Naive thymus-derived CD4-positive, alpha-beta T cell (primary cell): Measurements from ENCODE around the gene PELI1. TPM values are rescaled to one million over a fixed set of nuclear protein-coding genes. Genes with fewer than 3 reads are reported as not detected.
A peak's percentile ranks its signal among the peaks of the same experiment; 100 is the strongest.

ENCODE experiments used
- ATAC-seq: fragments of 150-1000 bp; cut with Tn5 transposase; 2 replicates; pipeline ENCODE4 v1.10.0; 2021; ENCODE audit warnings: mild to moderate bottlenecking, moderate library complexity
- CTCF ChIA-PET: fragments of 350-600 bp; sonication (Branson Sonifier 250); formaldehyde crosslinking; loops from one replicate; lab custom pipeline; 2021; ENCODE audit warnings: antibody characterized with exemption; lab: Charles Lee
- POLR2A ChIA-PET: fragments of 350-600 bp; sonication (Branson Sonifier 250); formaldehyde crosslinking; loops from one replicate; lab custom pipeline; 2021; ENCODE audit warnings: antibody characterized with exemption, inconsistent platforms; lab: Charles Lee
- DNase-seq, 9 donors: peaks; one replicate each; pipeline versions ENCODE4 v3.0.0 to v3.0.0-alpha.2; 2020 to 2022; ENCODE audit warnings: mixed read lengths in 1 of 9
- H3K27ac ChIP-seq: one replicate; pipeline ENCODE4 v1.7.0; 2013; ENCODE audit warnings: mild to moderate bottlenecking, low read depth, low read length, moderate library complexity
- H3K27me3 ChIP-seq, 2 donors: one replicate each; pipeline ENCODE4 v1.7.0; 2013; ENCODE audit warnings: low read length in 2 of 2, mild to moderate bottlenecking in 2 of 2, moderate library complexity in 2 of 2; ENCODE audit not compliant: control insufficient read depth in 2 of 2, insufficient read depth in 2 of 2
- H3K36me3 ChIP-seq, 3 experiments: 1 replicate in 2 of 3; 2 replicates in 1 of 3; pipeline ENCODE4 v1.7.0; 2013; ENCODE audit warnings: low read length in 3 of 3, mild to moderate bottlenecking in 3 of 3, moderate library complexity in 1 of 3; ENCODE audit not compliant: insufficient read depth in 3 of 3, control insufficient read depth in 2 of 3
- H3K4me1 ChIP-seq, 2 donors: one replicate each; pipeline ENCODE4 v1.7.0; 2013; ENCODE audit warnings: low read length in 2 of 2, mild to moderate bottlenecking in 2 of 2, moderate library complexity in 1 of 2; ENCODE audit not compliant: control insufficient read depth in 2 of 2, insufficient read depth in 2 of 2
- H3K4me3 ChIP-seq: 2 replicates; pipeline ENCODE4 v1.7.0; 2013; ENCODE audit warnings: mild to moderate bottlenecking, low read length
- H3K9me3 ChIP-seq, 3 experiments: 1 replicate in 2 of 3; 2 replicates in 1 of 3; pipeline ENCODE4 v1.7.0; 2013; ENCODE audit warnings: low read length in 3 of 3; ENCODE audit not compliant: control insufficient read depth in 2 of 3
- H3K27ac Mint-ChIP-seq, 9 donors: one replicate each; pipeline ENCODE4 v1.8.0; 2020 to 2022; ENCODE audit warnings: mixed read lengths in 9 of 9, mild to moderate bottlenecking in 8 of 9, moderate library complexity in 5 of 9, inconsistent platforms in 2 of 9
- H3K27me3 Mint-ChIP-seq, 5 donors: one replicate each; pipeline ENCODE4 v1.8.0; 2021 to 2022; ENCODE audit warnings: mixed read lengths in 5 of 5, mild to moderate bottlenecking in 1 of 5
- H3K36me3 Mint-ChIP-seq, 5 donors: one replicate each; pipeline ENCODE4 v1.8.0; 2020 to 2022; ENCODE audit warnings: mixed read lengths in 5 of 5, mild to moderate bottlenecking in 3 of 5, inconsistent platforms in 1 of 5
- H3K4me1 Mint-ChIP-seq, 7 donors: one replicate each; pipeline ENCODE4 v1.8.0; 2020 to 2022; ENCODE audit warnings: mixed read lengths in 7 of 7, mild to moderate bottlenecking in 3 of 7, inconsistent platforms in 1 of 7
- H3K4me3 Mint-ChIP-seq, 10 donors: one replicate each; pipeline ENCODE4 v1.8.0; 2020 to 2022; ENCODE audit warnings: mild to moderate bottlenecking in 10 of 10, mixed read lengths in 10 of 10, moderate library complexity in 6 of 10, inconsistent platforms in 2 of 10
- H3K9me3 Mint-ChIP-seq, 11 donors: one replicate each; pipeline ENCODE4 v1.8.0; 2020 to 2022; ENCODE audit warnings: mixed read lengths in 11 of 11, mild to moderate bottlenecking in 4 of 11, inconsistent platforms in 1 of 11, moderate library complexity in 1 of 11
- intact Hi-C, 2 donors: fragments of 100-400 bp; cut with micrococcal nuclease; formaldehyde crosslinking; loops; one replicate each; pipeline ENCODE4 v1.15.1; 2023
- polyA plus RNA-seq, 2 donors: library from polyadenylated mRNA; unstranded; fragments of 300-500 nt; fragmentation: Illumina TruSeq; gene quantifications; one replicate each; pipeline ENCODE4 v1.2.3, GENCODE V29; 2021
- total RNA-seq, 6 experiments: library from RNA in 5 of 6; stranded (reverse) in 5 of 6; gene quantifications; 1 replicate in 5 of 6; 2 replicates in 1 of 6; pipeline ENCODE4 v1.2.3 and lab custom pipeline; 2021 to 2026

PELI1 gene
- total and polyA plus RNA-seq, 7 experiments from 2014 or later = 12.3 to 170 (median 52.3) TPM

GRCh38 chr2:64133354-64133753 lies 10.9 kb downstream of the PELI1 start:
- no peak for ATAC-seq
- intact Hi-C loops = no loop called here
- no peak overlapping the region for H3K4me3 ChIP-seq
- no peak overlapping the region for H3K27ac ChIP-seq
- no peaks in the 10 kb centered on the region for H3K9me3 ChIP-seq
- no peaks in the 10 kb centered on the region for H3K36me3 ChIP-seq
- Mint-ChIP-seq H3K4me1 (peaks cover 46 to 89% (median 85%) of the 10 kb centered on the region in 7 donors), H3K9me3 (peaks cover 0 to 2% (median 0%) of the 10 kb centered on the region in 11 donors), H3K36me3 (peaks cover 0 to 22% (median 0%) of the 10 kb centered on the region in 5 donors), H3K4me3 (peak overlapping the region in 1 of 10 donors; percentile 2), H3K27ac (peak overlapping the region in 2 of 9 donors; percentile 1 to 68), H3K27me3 (no peaks in the 10 kb centered on the region)
- ChIA-PET POLR2A (interaction anchor here (1.2 to 3.6 kb wide), 3 partner anchors 9 to 95 kb away, joined by 4 to 25 read pairs (median 5); no protein-coding TSS in a partner anchor), CTCF (interaction anchor here (1.7 kb wide), 2 partner anchors 9 to 194 kb away, joined by 5 to 7 read pairs; no protein-coding TSS in a partner anchor)
- H3K27me3 ChIP-seq = no peaks in the 10 kb centered on the region
- DNase-seq = no peak
- H3K4me1 ChIP-seq = peaks cover 4 to 46% of the 10 kb centered on the region in 2 donors

DNA sequence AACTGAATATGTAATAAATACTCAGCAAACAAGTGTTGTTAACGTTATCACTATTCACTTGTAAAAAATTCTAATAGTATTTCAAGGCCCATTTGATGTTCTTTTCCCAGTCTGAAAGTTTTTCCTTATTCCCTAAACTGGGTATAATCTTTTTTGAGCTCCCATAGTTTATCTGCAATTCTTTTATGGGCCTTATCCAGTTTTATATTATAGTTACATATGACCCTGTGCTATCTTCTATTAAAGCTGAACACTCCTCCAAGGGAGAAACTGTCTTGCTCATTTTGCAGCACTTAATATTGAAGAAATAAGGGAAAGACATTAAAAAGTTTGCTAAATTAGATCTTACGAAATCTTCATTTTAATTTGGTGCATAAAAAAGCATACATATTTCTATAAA lies 13.9 kb downstream of the PELI1 start:
- no peak for DNase-seq
- Histone ChIP-seq H3K4me3 (no peak overlapping the region), H3K4me1 (peaks cover 3 to 28% of the 10 kb centered on the region in 2 donors), H3K9me3 (no peaks in the 10 kb centered on the region), H3K27me3 (peaks cover 0 to 2% of the 10 kb centered on the region in 2 donors), H3K27ac (no peak overlapping the region), H3K36me3 (no peaks in the 10 kb centered on the region)
- no peaks in the 10 kb centered on the region for H3K27me3 Mint-ChIP-seq
- no peaks in the 10 kb centered on the region for H3K9me3 Mint-ChIP-seq
- POLR2A ChIA-PET = interaction anchor here (0.6 to 1.0 kb wide), 3 partner anchors 16 to 118 kb away, joined by 3 to 4 read pairs (median 3); no protein-coding TSS in a partner anchor
- H3K4me3 Mint-ChIP-seq = peak overlapping the region in 2 of 10 donors; percentile 24 to 37
- H3K4me1 Mint-ChIP-seq = peaks cover 39 to 87% (median 72%) of the 10 kb centered on the region in 7 donors
- intact Hi-C loops = no loop called here
- CTCF ChIA-PET = interaction anchor here (0.6 to 1.2 kb wide), 2 partner anchors 26 to 27 kb away, joined by 3 read pairs; no protein-coding TSS in a partner anchor
- H3K27ac Mint-ChIP-seq = peak overlapping the region in 1 of 9 donors; percentile 72
- H3K36me3 Mint-ChIP-seq = peaks cover 0 to 19% (median 0%) of the 10 kb centered on the region in 5 donors
- no peak for ATAC-seq

GRCh38 chr2:64128943-64129391 lies 15.3 kb downstream of the PELI1 start:
- H3K4me3 Mint-ChIP-seq = peak overlapping the region in 4 of 10 donors; percentile 0 to 58 (median 27)
- CTCF ChIA-PET = interaction anchor here (1.0 kb wide), 1 partner anchor 79 kb away, joined by 4 read pairs; no protein-coding TSS in a partner anchor
- no peaks in the 10 kb centered on the region for H3K36me3 ChIP-seq
- peak overlapping the region in 4 of 9 donors; percentile 8 to 52 (median 31) for H3K27ac Mint-ChIP-seq
- DNase-seq (no peak), ATAC-seq (no peak)
- H3K4me1 ChIP-seq = peaks cover 0 to 16% of the 10 kb centered on the region in 2 donors
- intact Hi-C loops = loop anchor here in 1 of 2 donors (1.0 to 2.0 kb wide), 2 partner anchors 14 to 15 kb away; no protein-coding TSS in a partner anchor
- POLR2A ChIA-PET = no interaction called here
- H3K4me1 Mint-ChIP-seq = peaks cover 33 to 86% (median 72%) of the 10 kb centered on the region in 7 donors
- H3K27me3 Mint-ChIP-seq = no peaks in the 10 kb centered on the region
- H3K36me3 Mint-ChIP-seq = peaks cover 0 to 20% (median 5%) of the 10 kb centered on the region in 5 donors
- peaks cover 0 to 2% of the 10 kb centered on the region in 2 donors for H3K27me3 ChIP-seq
- H3K9me3 ChIP-seq = no peaks in the 10 kb centered on the region
- H3K27ac ChIP-seq = no peak overlapping the region
- no peaks in the 10 kb centered on the region for H3K9me3 Mint-ChIP-seq
- H3K4me3 ChIP-seq = no peak overlapping the region

DNA sequence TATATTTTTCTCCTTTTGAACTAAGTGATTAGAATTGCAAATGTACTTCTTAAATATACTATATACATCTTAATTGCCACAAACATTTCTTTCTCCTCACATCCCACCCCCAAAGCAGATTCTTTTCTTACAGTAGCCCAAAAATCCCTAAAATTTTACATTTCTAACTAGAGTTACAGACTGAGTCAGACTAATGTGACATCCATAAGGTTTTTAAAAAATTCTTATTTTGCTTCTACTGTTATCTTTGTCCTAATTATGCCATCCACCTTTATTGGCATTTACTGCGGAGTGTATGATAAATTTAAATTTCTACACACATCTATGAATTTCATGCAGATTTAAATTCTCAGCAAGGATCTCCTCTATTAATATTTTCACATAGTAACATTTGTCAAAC lies 15.8 kb downstream of the PELI1 start:
- intact Hi-C loops = loop anchor here in 1 of 2 donors (1.0 to 2.0 kb wide), 2 partner anchors 14 kb away; no protein-coding TSS in a partner anchor
- Histone ChIP-seq H3K36me3 (no peaks in the 10 kb centered on the region), H3K4me1 (peaks cover 0 to 11% of the 10 kb centered on the region in 2 donors), H3K9me3 (no peaks in the 10 kb centered on the region), H3K27ac (no peak overlapping the region), H3K4me3 (no peak overlapping the region), H3K27me3 (peaks cover 0 to 2% of the 10 kb centered on the region in 2 donors)
- Mint-ChIP-seq H3K9me3 (no peaks in the 10 kb centered on the region), H3K36me3 (peaks cover 0 to 23% (median 10%) of the 10 kb centered on the region in 5 donors), H3K4me3 (peak overlapping the region in 2 of 10 donors; percentile 25 to 29), H3K27me3 (no peaks in the 10 kb centered on the region), H3K27ac (peak overlapping the region in 2 of 9 donors; percentile 26 to 52), H3K4me1 (peaks cover 31 to 87% (median 75%) of the 10 kb centered on the region in 7 donors)
- POLR2A ChIA-PET = interaction anchor here (1.3 kb wide), 1 partner anchor 15 kb away, joined by 3 read pairs; no protein-coding TSS in a partner anchor
- DNase-seq (no peak), ATAC-seq (no peak)
- CTCF ChIA-PET = interaction anchor here (1.0 kb wide), 1 partner anchor 79 kb away, joined by 4 read pairs; no protein-coding TSS in a partner anchor

DNA sequence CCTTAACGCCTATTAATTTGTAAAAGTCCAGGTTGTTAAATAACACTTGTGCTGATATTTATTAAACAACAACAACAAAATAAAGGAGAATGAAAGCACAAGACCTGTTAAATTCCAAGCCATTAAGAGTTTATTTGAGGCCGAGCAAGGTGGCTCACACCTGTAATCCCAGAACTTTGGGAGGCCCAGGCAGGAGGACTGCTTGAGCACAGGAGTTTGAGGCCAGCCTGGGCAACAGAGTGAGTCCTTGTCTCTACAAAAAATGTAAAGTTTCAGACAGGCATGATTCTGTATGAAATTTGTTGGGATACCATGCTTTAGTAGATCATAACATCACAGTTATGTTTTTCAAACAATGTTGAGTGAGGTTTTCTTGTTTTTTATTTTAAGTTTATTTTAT lies 17.1 kb downstream of the PELI1 start:
- H3K9me3 Mint-ChIP-seq = no peaks in the 10 kb centered on the region
- ChIA-PET POLR2A (no interaction called here), CTCF (no interaction called here)
- no peak overlapping the region for H3K4me3 ChIP-seq
- ATAC-seq = no peak
- DNase-seq = no peak
- intact Hi-C loops = loop anchor here in 1 of 2 donors (1.0 kb wide), 1 partner anchor 8 kb away; no protein-coding TSS in a partner anchor
- H3K27me3 Mint-ChIP-seq = no peaks in the 10 kb centered on the region
- H3K36me3 ChIP-seq = no peaks in the 10 kb centered on the region
- peaks cover 0 to 9% of the 10 kb centered on the region in 2 donors for H3K4me1 ChIP-seq
- peak overlapping the region in 1 of 9 donors; percentile 3 for H3K27ac Mint-ChIP-seq
- H3K27me3 ChIP-seq = peaks cover 0 to 2% of the 10 kb centered on the region in 2 donors
- peaks cover 0 to 23% (median 13%) of the 10 kb centered on the region in 5 donors for H3K36me3 Mint-ChIP-seq
- H3K27ac ChIP-seq = no peak overlapping the region
- H3K4me3 Mint-ChIP-seq = peak overlapping the region in 1 of 10 donors; percentile 20
- peaks cover 28 to 86% (median 73%) of the 10 kb centered on the region in 7 donors for H3K4me1 Mint-ChIP-seq
- H3K9me3 ChIP-seq = no peaks in the 10 kb centered on the region

DNA sequence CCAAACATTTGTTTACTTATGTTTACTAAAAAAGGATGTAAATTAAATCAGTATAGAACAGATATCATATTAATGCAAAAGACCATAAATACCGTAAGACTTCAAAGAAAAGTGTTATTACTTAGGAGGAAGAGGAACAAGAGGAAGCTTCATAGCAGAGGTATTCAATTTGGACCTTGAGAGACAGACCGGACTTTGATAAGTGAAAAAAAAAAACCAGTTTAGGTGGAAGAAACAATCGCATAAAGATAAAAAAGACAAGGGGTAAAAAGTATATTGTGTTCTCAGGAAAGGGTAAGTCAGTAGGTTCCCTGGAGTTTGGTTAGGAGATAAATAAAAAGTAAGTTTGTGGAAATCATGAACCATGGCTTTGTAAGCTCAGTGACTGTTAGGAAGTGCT lies 17.6 kb downstream of the PELI1 start:
- no peak overlapping the region for H3K27ac ChIP-seq
- peaks cover 0 to 2% of the 10 kb centered on the region in 2 donors for H3K27me3 ChIP-seq
- H3K4me3 Mint-ChIP-seq = peak overlapping the region in 3 of 10 donors; percentile 14 to 49 (median 21)
- ATAC-seq = no peak
- no peaks in the 10 kb centered on the region for H3K27me3 Mint-ChIP-seq
- ChIA-PET POLR2A (interaction anchor here (0.7 kb wide), 1 partner anchor 75 kb away, joined by 3 read pairs; no protein-coding TSS in a partner anchor), CTCF (no interaction called here)
- H3K4me3 ChIP-seq = no peak overlapping the region
- no peaks in the 10 kb centered on the region for H3K9me3 ChIP-seq
- DNase-seq = no peak
- peaks cover 0 to 22% (median 14%) of the 10 kb centered on the region in 5 donors for H3K36me3 Mint-ChIP-seq
- H3K36me3 ChIP-seq = no peaks in the 10 kb centered on the region
- H3K27ac Mint-ChIP-seq = peak overlapping the region in 4 of 9 donors; percentile 3 to 73 (median 24)
- H3K4me1 Mint-ChIP-seq = peaks cover 29 to 83% (median 71%) of the 10 kb centered on the region in 7 donors
- intact Hi-C loops = no loop called here
- H3K4me1 ChIP-seq = peaks cover 0 to 9% of the 10 kb centered on the region in 2 donors
- no peaks in the 10 kb centered on the region for H3K9me3 Mint-ChIP-seq
